RCC 7860 (cell line): ENCODE measurements around the gene DPP6.

ENCODE experiments used
- DNase-seq: peaks from one replicate; pipeline ENCODE4 v3.0.0-alpha.2; 2015; ENCODE audit warnings: low spot score
- FAIRE-seq: peaks from 2 replicates; lab custom pipeline; 2012; peaks lifted over from hg19 to GRCh38; lab: Jason Lieb, UNC

Gene DPP6

GRCh38 chr7:154863766-154864522, 811.7 kb downstream of the DPP6 start:
- FAIRE-seq, result no peak
- no peak for DNase-seq

GRCh38 chr7:154864523-154864891, 812.3 kb downstream of the DPP6 start:
- DNase-seq (no peak), FAIRE-seq (no peak)

GRCh38 chr7:154865984-154866685, 813.9 kb downstream of the DPP6 start:
- no peak for FAIRE-seq

GRCh38 chr7:154867068-154867467, 814.9 kb downstream of the DPP6 start:
- no peak for FAIRE-seq
- no peak for DNase-seq

More at GRCh38 chr7:154865984-154866685, 813.9 kb downstream of the DPP6 start:
- DNase-seq, result no peak

- no peak for FAIRE-seq
- DNase-seq, result no peak
Observed at GRCh38 chr7:154868921-154869320, 816.7 kb downstream of the DPP6 start.

- no peak for DNase-seq
- FAIRE-seq, result no peak
Observed at GRCh38 chr7:154869436-154869835, 817.2 kb downstream of the DPP6 start.

- FAIRE-seq (no peak), DNase-seq (no peak)
Observed at GRCh38 chr7:154871507-154871906, 819.3 kb downstream of the DPP6 start.

GRCh38 chr7:154871928-154872750, 819.9 kb downstream of the DPP6 start:
- FAIRE-seq, result no peak
- DNase-seq, result no peak

GRCh38 chr7:154872811-154873499, 820.8 kb downstream of the DPP6 start:
- no peak for DNase-seq
- no peak for FAIRE-seq

- FAIRE-seq (no peak), DNase-seq (no peak)
Observed at GRCh38 chr7:154873500-154874121, 821.4 kb downstream of the DPP6 start.

GRCh38 chr7:154874409-154875113, 822.4 kb downstream of the DPP6 start:
- DNase-seq, result no peak
- no peak for FAIRE-seq

GRCh38 chr7:154875297-154875696, 823.1 kb downstream of the DPP6 start:
- FAIRE-seq (no peak), DNase-seq (no peak)

GRCh38 chr7:154876516-154876915, 824.3 kb downstream of the DPP6 start:
- DNase-seq (no peak), FAIRE-seq (no peak)

GRCh38 chr7:154877031-154877430, 824.8 kb downstream of the DPP6 start:
- no peak for DNase-seq
- no peak for FAIRE-seq

- DNase-seq (no peak), FAIRE-seq (no peak)
Observed at GRCh38 chr7:154879629-154880028, 827.4 kb downstream of the DPP6 start.

- DNase-seq (no peak), FAIRE-seq (no peak)
Observed at GRCh38 chr7:154880513-154880912, 828.3 kb downstream of the DPP6 start.

GRCh38 chr7:154881026-154881425, 828.8 kb downstream of the DPP6 start:
- FAIRE-seq (no peak), DNase-seq (no peak)

- DNase-seq (no peak), FAIRE-seq (no peak)
Observed at GRCh38 chr7:154881526-154881925, 829.3 kb downstream of the DPP6 start.

GRCh38 chr7:154882931-154883474, 830.8 kb downstream of the DPP6 start:
- FAIRE-seq (no peak), DNase-seq (no peak)
